Neural cell (in vitro differentiated cells): Measurements from ENCODE around the gene KCNQ2. TPM values are rescaled to one million over a fixed set of nuclear protein-coding genes. Genes with fewer than 3 reads are reported as not detected.
A peak's percentile ranks its signal among the peaks of the same experiment; 100 is the strongest.

ENCODE experiments used
- H2AFZ ChIP-seq: fragments of 200-600, 300-800 bp; sonication (generic), shearing (Covaris generic); 2 replicates; pipeline ENCODE4 v1.6.0; 2014; ENCODE audit warnings: low read depth, mild to moderate bottlenecking, antibody characterized with exemption, low read length, moderate library complexity
- H3F3A ChIP-seq: fragments of 200-600 bp; shearing (Covaris generic); 2 replicates; pipeline ENCODE4 v1.6.1; 2016; ENCODE audit warnings: mild to moderate bottlenecking, moderate library complexity, mixed read lengths, antibody characterized with exemption, low read length; ENCODE audit not compliant: insufficient read depth, poor library complexity, severe bottlenecking
- H3K27ac ChIP-seq: fragments of 200-600, 300-800 bp; sonication (generic), shearing (Covaris generic); 2 replicates; pipeline ENCODE4 v1.5.1; 2014; ENCODE audit warnings: mild to moderate bottlenecking, low read length, moderate library complexity
- H3K27me3 ChIP-seq: fragments of 300-800, 200-600 bp; sonication (generic), shearing (Covaris generic); 2 replicates; pipeline ENCODE4 v1.6.0; 2014; ENCODE audit warnings: mild to moderate bottlenecking, low read depth, low read length, moderate library complexity; ENCODE audit not compliant: insufficient read depth
- H3K36me3 ChIP-seq: fragments of 300-800, 200-600 bp; sonication (generic), shearing (Covaris generic); 2 replicates; pipeline ENCODE4 v1.5.1; 2014; ENCODE audit warnings: mild to moderate bottlenecking, antibody characterized with exemption, low read length, moderate library complexity; ENCODE audit not compliant: insufficient read depth
- H3K4me2 ChIP-seq: fragments of 300-800, 200-600 bp; sonication (generic), shearing (Covaris generic); 2 replicates; pipeline ENCODE4 v1.6.0; 2014; ENCODE audit warnings: mild to moderate bottlenecking, low read length
- H3K4me3 ChIP-seq: fragments of 300-800, 200-600 bp; sonication (generic), shearing (Covaris generic); 2 replicates; pipeline ENCODE4 v1.5.1; 2014; ENCODE audit warnings: mild to moderate bottlenecking, low read length, moderate library complexity
- H3K79me2 ChIP-seq: fragments of 200-600 bp; shearing (Covaris generic); replicated peaks from 2 replicates; pipeline ENCODE4 v1.6.0; 2014; ENCODE audit warnings: mild to moderate bottlenecking, low read length, moderate library complexity; ENCODE audit not compliant: insufficient read depth
- H3K9ac ChIP-seq: fragments of 300-800, 200-600 bp; sonication (generic), shearing (Covaris generic); 2 replicates; pipeline ENCODE4 v1.6.1; 2016; ENCODE audit warnings: mild to moderate bottlenecking, low read length, mixed read lengths
- H3K9me2 ChIP-seq: fragments of 200-600 bp; shearing (Covaris generic); 2 replicates; pipeline ENCODE4 v1.6.1; 2016; ENCODE audit warnings: mild to moderate bottlenecking, low read length, mixed read lengths; ENCODE audit not compliant: insufficient read depth
- H3K9me3 ChIP-seq: fragments of 200-600, 300-800 bp; sonication (generic), shearing (Covaris generic); 2 replicates; pipeline ENCODE4 v1.6.1; 2016; ENCODE audit warnings: mild to moderate bottlenecking, mixed run types, low read length, moderate library complexity, mixed read lengths
- H4K20me1 ChIP-seq: fragments of 200-600 bp; shearing (Covaris generic); 2 replicates; pipeline ENCODE4 v1.6.1; 2016; ENCODE audit warnings: mild to moderate bottlenecking, mixed run types; ENCODE audit not compliant: insufficient read depth
- EP300 ChIP-seq: fragments of 450-650 bp; conservative IDR thresholded peaks from 2 replicates; pipeline ENCODE4 v1.6.1; 2014; ENCODE audit warnings: antibody characterized with exemption, mild to moderate bottlenecking, moderate library complexity; ENCODE audit not compliant: poor library complexity, severe bottlenecking
- EZH2 ChIP-seq: fragments of 200-600, 300-800 bp; shearing (Covaris generic), sonication (generic); IDR thresholded peaks from 2 replicates; pipeline ENCODE4 v1.6.1; 2014; ENCODE audit warnings: antibody characterized with exemption, low read length, borderline replicate concordance, mild to moderate bottlenecking; ENCODE audit not compliant: insufficient read depth, poor library complexity, severe bottlenecking
- MXI1 ChIP-seq: fragments of 450-650 bp; conservative IDR thresholded peaks from 2 replicates; pipeline ENCODE4 v1.6.1; 2014; ENCODE audit warnings: antibody characterized with exemption, mild to moderate bottlenecking; ENCODE audit not compliant: poor library complexity, severe bottlenecking
- POLR2AphosphoS5 ChIP-seq: IDR thresholded peaks from 2 replicates; pipeline ENCODE4 v1.6.1; 2012
- RAD21 ChIP-seq: fragments of 450-650 bp; conservative IDR thresholded peaks from 2 replicates; pipeline ENCODE4 v1.6.1; 2014; ENCODE audit warnings: antibody characterized with exemption, mild to moderate bottlenecking, moderate library complexity
- SMC3 ChIP-seq: fragments of 450-650 bp; conservative IDR thresholded peaks from 2 replicates; pipeline ENCODE4 v1.6.1; 2014; ENCODE audit warnings: antibody characterized with exemption, mild to moderate bottlenecking, moderate library complexity; ENCODE audit not compliant: poor library complexity
- TAF1 ChIP-seq: IDR thresholded peaks from 2 replicates; pipeline ENCODE4 v1.6.1; 2012; ENCODE audit warnings: low read depth
- polyA plus RNA-seq: library from polyadenylated mRNA; depleted of rRNA; stranded (reverse); fragments of >200 nt; gene quantifications from 2 replicates; pipeline ENCODE4 v1.2.3, GENCODE V29; 2014
- TF ChIP-seq, protein P1 (sequence below): fragments of 450-650 bp; IDR thresholded peaks from 2 replicates; pipeline ENCODE4 v1.5.1; 2014; ENCODE audit warnings: antibody characterized with exemption, mild to moderate bottlenecking, moderate library complexity; ENCODE audit not compliant: poor library complexity, severe bottlenecking
- TF ChIP-seq, protein P2 (sequence below): IDR thresholded peaks from 2 replicates; pipeline ENCODE4 v1.6.1; 2012; ENCODE audit warnings: borderline replicate concordance

The KCNQ2 gene
- polyA plus RNA-seq, 1 donor from 2014 or later = 84.7 TPM

GRCh38 chr20:63519668-63520503 lies 47.4 kb upstream of the KCNQ2 start:
- Histone ChIP-seq H3K9ac (peak overlapping the region; percentile 95), H2AFZ (peak overlapping the region; percentile 69), H3F3A (no peaks in the 10 kb centered on the region), H3K79me2 (peaks cover 17% of the 10 kb centered on the region), H3K4me3 (peak overlapping the region; percentile 94), H3K9me3 (no peaks in the 10 kb centered on the region), H3K36me3 (no peaks in the 10 kb centered on the region), H3K4me2 (peak overlapping the region; percentile 35), H3K27me3 (no peaks in the 10 kb centered on the region), H4K20me1 (peaks cover 9% of the 10 kb centered on the region), H3K9me2 (no peaks in the 10 kb centered on the region), H3K27ac (peak overlapping the region; percentile 68)
- TF ChIP-seq SMC3 (peak; percentile 40), POLR2AphosphoS5 (no peak), EZH2 (no peak), MXI1 (peak; percentile 26), TAF1 (no peak), RAD21 (peak; percentile 32), EP300 (no peak)
- TF ChIP-seq, protein P1, sequence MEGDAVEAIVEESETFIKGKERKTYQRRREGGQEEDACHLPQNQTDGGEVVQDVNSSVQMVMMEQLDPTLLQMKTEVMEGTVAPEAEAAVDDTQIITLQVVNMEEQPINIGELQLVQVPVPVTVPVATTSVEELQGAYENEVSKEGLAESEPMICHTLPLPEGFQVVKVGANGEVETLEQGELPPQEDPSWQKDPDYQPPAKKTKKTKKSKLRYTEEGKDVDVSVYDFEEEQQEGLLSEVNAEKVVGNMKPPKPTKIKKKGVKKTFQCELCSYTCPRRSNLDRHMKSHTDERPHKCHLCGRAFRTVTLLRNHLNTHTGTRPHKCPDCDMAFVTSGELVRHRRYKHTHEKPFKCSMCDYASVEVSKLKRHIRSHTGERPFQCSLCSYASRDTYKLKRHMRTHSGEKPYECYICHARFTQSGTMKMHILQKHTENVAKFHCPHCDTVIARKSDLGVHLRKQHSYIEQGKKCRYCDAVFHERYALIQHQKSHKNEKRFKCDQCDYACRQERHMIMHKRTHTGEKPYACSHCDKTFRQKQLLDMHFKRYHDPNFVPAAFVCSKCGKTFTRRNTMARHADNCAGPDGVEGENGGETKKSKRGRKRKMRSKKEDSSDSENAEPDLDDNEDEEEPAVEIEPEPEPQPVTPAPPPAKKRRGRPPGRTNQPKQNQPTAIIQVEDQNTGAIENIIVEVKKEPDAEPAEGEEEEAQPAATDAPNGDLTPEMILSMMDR = peak; percentile 38
- TF ChIP-seq, protein P2, sequence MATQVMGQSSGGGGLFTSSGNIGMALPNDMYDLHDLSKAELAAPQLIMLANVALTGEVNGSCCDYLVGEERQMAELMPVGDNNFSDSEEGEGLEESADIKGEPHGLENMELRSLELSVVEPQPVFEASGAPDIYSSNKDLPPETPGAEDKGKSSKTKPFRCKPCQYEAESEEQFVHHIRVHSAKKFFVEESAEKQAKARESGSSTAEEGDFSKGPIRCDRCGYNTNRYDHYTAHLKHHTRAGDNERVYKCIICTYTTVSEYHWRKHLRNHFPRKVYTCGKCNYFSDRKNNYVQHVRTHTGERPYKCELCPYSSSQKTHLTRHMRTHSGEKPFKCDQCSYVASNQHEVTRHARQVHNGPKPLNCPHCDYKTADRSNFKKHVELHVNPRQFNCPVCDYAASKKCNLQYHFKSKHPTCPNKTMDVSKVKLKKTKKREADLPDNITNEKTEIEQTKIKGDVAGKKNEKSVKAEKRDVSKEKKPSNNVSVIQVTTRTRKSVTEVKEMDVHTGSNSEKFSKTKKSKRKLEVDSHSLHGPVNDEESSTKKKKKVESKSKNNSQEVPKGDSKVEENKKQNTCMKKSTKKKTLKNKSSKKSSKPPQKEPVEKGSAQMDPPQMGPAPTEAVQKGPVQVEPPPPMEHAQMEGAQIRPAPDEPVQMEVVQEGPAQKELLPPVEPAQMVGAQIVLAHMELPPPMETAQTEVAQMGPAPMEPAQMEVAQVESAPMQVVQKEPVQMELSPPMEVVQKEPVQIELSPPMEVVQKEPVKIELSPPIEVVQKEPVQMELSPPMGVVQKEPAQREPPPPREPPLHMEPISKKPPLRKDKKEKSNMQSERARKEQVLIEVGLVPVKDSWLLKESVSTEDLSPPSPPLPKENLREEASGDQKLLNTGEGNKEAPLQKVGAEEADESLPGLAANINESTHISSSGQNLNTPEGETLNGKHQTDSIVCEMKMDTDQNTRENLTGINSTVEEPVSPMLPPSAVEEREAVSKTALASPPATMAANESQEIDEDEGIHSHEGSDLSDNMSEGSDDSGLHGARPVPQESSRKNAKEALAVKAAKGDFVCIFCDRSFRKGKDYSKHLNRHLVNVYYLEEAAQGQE = no peak

- H3K9ac ChIP-seq = peak overlapping the region; percentile 95
- H3K27ac ChIP-seq = no peak overlapping the region
- peaks cover 17% of the 10 kb centered on the region for H3K79me2 ChIP-seq
- no peaks in the 10 kb centered on the region for H3K9me3 ChIP-seq
- no peak overlapping the region for H2AFZ ChIP-seq
- no peaks in the 10 kb centered on the region for H3K36me3 ChIP-seq
- peaks cover 9% of the 10 kb centered on the region for H4K20me1 ChIP-seq
- TF ChIP-seq EP300 (no peak), SMC3 (no peak)
- TF ChIP-seq, protein P1 = no peak
- H3F3A ChIP-seq = no peaks in the 10 kb centered on the region
- peak overlapping the region; percentile 94 for H3K4me3 ChIP-seq
- no peaks in the 10 kb centered on the region for H3K27me3 ChIP-seq
- H3K9me2 ChIP-seq = no peaks in the 10 kb centered on the region
- H3K4me2 ChIP-seq = no peak overlapping the region
Observed at GRCh38 chr20:63518946-63519667, 46.7 kb upstream of the KCNQ2 start.
